Hepatocyte (in vitro differentiated cells): ENCODE measurements around the gene NTHL1.

Experiments used
- CTCF ChIP-seq: fragments of 200-600 bp; sonication (generic); IDR thresholded peaks from 2 replicates; pipeline ENCODE4 v1.5.1; 2016; ENCODE audit warnings: antibody characterized with exemption, mild to moderate bottlenecking; ENCODE audit not compliant: poor library complexity
- EZH2 ChIP-seq: fragments of 200-600 bp; sonication (generic); IDR thresholded peaks from 2 replicates; pipeline ENCODE4 v1.6.1; 2016; ENCODE audit warnings: antibody characterized with exemption, mild to moderate bottlenecking, borderline replicate concordance
- EZH2phosphoT487 ChIP-seq: fragments of 200-600 bp; sonication (generic); IDR thresholded peaks from one replicate; pipeline ENCODE4 v1.6.1; 2018; ENCODE audit warnings: antibody characterized with exemption, mild to moderate bottlenecking, low read depth, moderate library complexity; ENCODE audit not compliant: unreplicated experiment, severe bottlenecking

- no peak for TF ChIP-seq CTCF
- TF ChIP-seq EZH2 = no peak
- TF ChIP-seq EZH2phosphoT487 = no peak
Observed at GRCh38 chr16:2007081-2007836, 40.4 kb downstream of the NTHL1 start.
